ENCODE results near the gene ANTKMT.

ANTKMT gene

DNA sequence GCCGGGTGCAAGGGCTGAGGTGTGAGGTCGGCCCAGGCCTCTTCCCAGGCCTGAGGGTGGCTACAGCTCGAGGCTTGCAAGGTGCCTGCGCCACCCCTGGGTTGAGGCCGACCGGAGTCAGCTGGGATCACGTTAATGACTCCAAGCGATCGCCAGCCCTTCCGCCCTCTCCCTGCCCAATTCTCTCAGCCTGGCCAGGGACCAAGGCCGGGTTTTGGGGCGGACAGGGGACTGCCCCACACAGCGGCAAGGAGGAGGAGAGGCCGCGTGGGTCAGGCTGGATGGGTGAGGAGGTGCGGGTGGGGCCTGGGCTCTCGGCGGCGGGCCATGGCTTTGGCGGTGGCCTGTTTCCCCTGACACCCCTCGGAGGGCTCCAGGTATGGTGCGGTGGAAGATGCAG, 27.6 kb upstream of the ANTKMT start:
- Histone ChIP-seq H3K36me3 (ENCODE audit: insufficient read depth, low read length) (no peaks in the 10 kb centered on the region), H3K9ac (ENCODE audit: low read depth, low read length, poor library complexity, severe bottlenecking) (no peak overlapping the region), H2AFZ (ENCODE audit: low read length) (no peak overlapping the region), H3K9me2 (replicated peaks; ENCODE audit: low read depth, low read length) (no peaks in the 10 kb centered on the region), H3K4me1 (ENCODE audit: insufficient read depth, low read length, poor library complexity, severe bottlenecking) (peaks cover 9% of the 10 kb centered on the region), H3K9me3 (ENCODE audit: insufficient read depth, low read depth, low read length) (no peaks in the 10 kb centered on the region), H3K4me2 (ENCODE audit: low read depth, low read length, poor library complexity, severe bottlenecking) (no peak overlapping the region), H3K27me3 (ENCODE audit: insufficient read depth, low read length, poor library complexity, severe bottlenecking) (no peaks in the 10 kb centered on the region), H4K20me1 (ENCODE audit: insufficient read depth, low read length, poor library complexity, severe bottlenecking) (no peaks in the 10 kb centered on the region), H3K4me3 (ENCODE audit: low read length, poor library complexity, severe bottlenecking) (no peak overlapping the region), H3F3A (ENCODE audit: low read depth) (no peaks in the 10 kb centered on the region), H3K79me2 (ENCODE audit: insufficient read depth, low read length) (peaks cover 8% of the 10 kb centered on the region)
- no peak for TF ChIP-seq EZH2phosphoT487 (IDR thresholded peaks at IDR 0.05; ENCODE audit: borderline replicate concordance)
- TF ChIP-seq, protein P1, sequence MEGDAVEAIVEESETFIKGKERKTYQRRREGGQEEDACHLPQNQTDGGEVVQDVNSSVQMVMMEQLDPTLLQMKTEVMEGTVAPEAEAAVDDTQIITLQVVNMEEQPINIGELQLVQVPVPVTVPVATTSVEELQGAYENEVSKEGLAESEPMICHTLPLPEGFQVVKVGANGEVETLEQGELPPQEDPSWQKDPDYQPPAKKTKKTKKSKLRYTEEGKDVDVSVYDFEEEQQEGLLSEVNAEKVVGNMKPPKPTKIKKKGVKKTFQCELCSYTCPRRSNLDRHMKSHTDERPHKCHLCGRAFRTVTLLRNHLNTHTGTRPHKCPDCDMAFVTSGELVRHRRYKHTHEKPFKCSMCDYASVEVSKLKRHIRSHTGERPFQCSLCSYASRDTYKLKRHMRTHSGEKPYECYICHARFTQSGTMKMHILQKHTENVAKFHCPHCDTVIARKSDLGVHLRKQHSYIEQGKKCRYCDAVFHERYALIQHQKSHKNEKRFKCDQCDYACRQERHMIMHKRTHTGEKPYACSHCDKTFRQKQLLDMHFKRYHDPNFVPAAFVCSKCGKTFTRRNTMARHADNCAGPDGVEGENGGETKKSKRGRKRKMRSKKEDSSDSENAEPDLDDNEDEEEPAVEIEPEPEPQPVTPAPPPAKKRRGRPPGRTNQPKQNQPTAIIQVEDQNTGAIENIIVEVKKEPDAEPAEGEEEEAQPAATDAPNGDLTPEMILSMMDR (conservative IDR thresholded peaks at IDR 0.05; ENCODE audit: low read length), result no peak

DNA sequence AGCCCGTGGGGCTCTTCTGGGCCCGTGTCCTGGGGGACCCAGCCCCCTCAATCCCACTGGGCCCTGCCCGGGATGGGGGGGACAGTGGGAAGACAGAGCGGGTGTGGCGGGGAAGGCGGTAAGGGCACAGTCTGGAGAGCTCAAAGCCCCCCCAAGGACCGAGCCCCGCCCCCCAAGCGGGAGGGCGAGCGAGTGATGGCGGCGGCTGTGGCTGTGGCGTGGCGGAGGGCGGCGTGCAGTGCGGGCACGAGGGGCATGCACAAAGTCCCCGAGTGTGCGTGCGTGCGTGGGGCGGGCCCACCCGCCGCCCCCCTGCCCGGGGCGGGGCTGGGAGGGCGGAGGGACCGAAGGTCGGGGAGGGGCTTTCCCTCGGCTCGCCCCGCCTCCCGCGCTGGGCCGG, 27.2 kb upstream of the ANTKMT start:
- H3K4me2 ChIP-seq (ENCODE audit: low read depth, low read length, poor library complexity, severe bottlenecking), result no peak overlapping the region
- peaks cover 8% of the 10 kb centered on the region for H3K79me2 ChIP-seq (ENCODE audit: insufficient read depth, low read length)
- H2AFZ ChIP-seq (ENCODE audit: low read length), result no peak overlapping the region
- H3K36me3 ChIP-seq (ENCODE audit: insufficient read depth, low read length), result no peaks in the 10 kb centered on the region
- no peak overlapping the region for H3K4me3 ChIP-seq (ENCODE audit: low read length, poor library complexity, severe bottlenecking)
- no peaks in the 10 kb centered on the region for H3K9me2 ChIP-seq (replicated peaks; ENCODE audit: low read depth, low read length)
- no peaks in the 10 kb centered on the region for H4K20me1 ChIP-seq (ENCODE audit: insufficient read depth, low read length, poor library complexity, severe bottlenecking)
- no peaks in the 10 kb centered on the region for H3K27me3 ChIP-seq (ENCODE audit: insufficient read depth, low read length, poor library complexity, severe bottlenecking)
- no peaks in the 10 kb centered on the region for H3K9me3 ChIP-seq (ENCODE audit: insufficient read depth, low read depth, low read length)
- no peaks in the 10 kb centered on the region for H3F3A ChIP-seq (ENCODE audit: low read depth)
- TF ChIP-seq, protein P1 (conservative IDR thresholded peaks at IDR 0.05; ENCODE audit: low read length), result no peak
- TF ChIP-seq EZH2phosphoT487 (IDR thresholded peaks at IDR 0.05; ENCODE audit: borderline replicate concordance), result no peak
- H3K4me1 ChIP-seq (ENCODE audit: insufficient read depth, low read length, poor library complexity, severe bottlenecking), result peaks cover 9% of the 10 kb centered on the region
- no peak overlapping the region for H3K9ac ChIP-seq (ENCODE audit: low read depth, low read length, poor library complexity, severe bottlenecking)

DNA sequence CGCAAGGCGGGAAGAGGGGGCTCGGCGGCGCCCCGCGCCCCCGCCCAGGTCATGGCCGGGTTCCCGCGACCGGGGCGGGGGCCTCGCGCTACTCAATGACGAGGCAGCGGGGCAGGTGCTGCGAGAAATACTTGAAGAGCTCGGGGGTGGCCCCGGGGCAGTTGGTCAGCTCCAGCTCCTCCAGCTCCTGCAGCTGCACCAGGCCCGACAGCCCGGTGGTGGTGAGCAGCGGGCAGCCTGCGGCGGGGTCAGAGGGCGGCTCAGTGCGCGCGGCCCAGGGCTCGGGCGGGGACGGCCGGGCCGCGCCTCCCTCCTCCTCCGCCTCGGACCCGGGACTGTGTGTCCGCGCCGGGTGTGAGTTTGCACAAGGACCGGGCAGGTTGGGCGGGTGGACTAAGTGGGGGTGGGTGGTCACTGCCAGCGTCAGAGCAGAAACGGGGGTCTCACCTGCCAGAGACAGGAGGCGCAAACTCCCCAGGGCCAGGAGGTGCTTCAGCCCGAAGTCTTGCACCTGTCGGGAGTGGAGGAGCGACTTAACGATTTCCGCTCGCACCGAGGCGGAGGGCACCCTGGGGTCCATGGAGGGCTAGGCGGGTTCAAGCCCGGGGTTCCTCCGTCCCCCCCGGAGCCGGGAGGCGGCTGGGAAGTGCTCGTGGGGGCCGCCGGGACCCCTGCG, 26.6 kb upstream of the ANTKMT start:
- H2AFZ ChIP-seq (ENCODE audit: low read length), result no peak overlapping the region
- peaks cover 5% of the 10 kb centered on the region for H3K4me1 ChIP-seq (ENCODE audit: insufficient read depth, low read length, poor library complexity, severe bottlenecking)
- H3K4me2 ChIP-seq (ENCODE audit: low read depth, low read length, poor library complexity, severe bottlenecking), result no peak overlapping the region

More for the DNA sequence above, 26.6 kb upstream of the ANTKMT start:
- H3K9me2 ChIP-seq (replicated peaks; ENCODE audit: low read depth, low read length), result no peaks in the 10 kb centered on the region
- TF ChIP-seq, protein P1 (conservative IDR thresholded peaks at IDR 0.05; ENCODE audit: low read length), result no peak
- no peak for TF ChIP-seq EZH2phosphoT487 (IDR thresholded peaks at IDR 0.05; ENCODE audit: borderline replicate concordance)
- H3K9me3 ChIP-seq (ENCODE audit: insufficient read depth, low read depth, low read length), result no peaks in the 10 kb centered on the region
- H3K4me3 ChIP-seq (ENCODE audit: low read length, poor library complexity, severe bottlenecking), result no peak overlapping the region
- no peaks in the 10 kb centered on the region for H3K36me3 ChIP-seq (ENCODE audit: insufficient read depth, low read length)
- peaks cover 5% of the 10 kb centered on the region for H3K79me2 ChIP-seq (ENCODE audit: insufficient read depth, low read length)
- H3K9ac ChIP-seq (ENCODE audit: low read depth, low read length, poor library complexity, severe bottlenecking), result no peak overlapping the region
- no peaks in the 10 kb centered on the region for H3K27me3 ChIP-seq (ENCODE audit: insufficient read depth, low read length, poor library complexity, severe bottlenecking)
- no peaks in the 10 kb centered on the region for H3F3A ChIP-seq (ENCODE audit: low read depth)
- no peaks in the 10 kb centered on the region for H4K20me1 ChIP-seq (ENCODE audit: insufficient read depth, low read length, poor library complexity, severe bottlenecking)
